Stimulated activated CD4-positive, alpha-beta T cell treated with anti-CD3 and anti-CD28 coated beads, TNF-alpha, amount 100 ng/mL, for 4 hours (primary cell): ENCODE results near the gene GNS.
"Not testable (repeated sequence)": the region's sequence is repeated elsewhere in the genome, so short reads cannot be mapped to it uniquely, and the experiment has no call there.

Experiments used
- DNase-seq, 3 experiments: peaks; one replicate each; pipeline ENCODE4 v3.0.0-alpha.2; 2020; ENCODE audit warnings: low read depth in 3 of 3

GNS gene

DNA sequence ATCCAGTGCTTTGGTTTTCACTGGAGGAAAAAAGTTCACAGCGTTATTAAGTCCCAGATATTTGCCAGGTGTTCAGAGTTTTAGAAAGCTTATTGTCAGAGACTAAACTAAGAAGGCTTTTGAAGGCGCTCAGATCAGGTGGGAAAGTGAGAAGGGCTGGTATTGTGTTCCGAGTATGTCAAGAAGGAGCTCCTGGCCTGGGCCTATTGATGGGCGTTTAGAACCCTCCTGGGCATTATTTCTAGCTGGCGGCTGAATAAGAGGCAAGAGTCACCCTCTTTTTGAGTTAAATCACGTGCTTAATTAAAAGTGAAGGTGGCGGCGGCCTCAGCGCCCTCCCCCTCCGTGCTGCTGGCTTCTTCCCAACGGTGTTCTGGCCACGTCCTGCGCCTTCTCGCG is 20.9 kb upstream of the GNS start:
- no peak for DNase-seq

DNA sequence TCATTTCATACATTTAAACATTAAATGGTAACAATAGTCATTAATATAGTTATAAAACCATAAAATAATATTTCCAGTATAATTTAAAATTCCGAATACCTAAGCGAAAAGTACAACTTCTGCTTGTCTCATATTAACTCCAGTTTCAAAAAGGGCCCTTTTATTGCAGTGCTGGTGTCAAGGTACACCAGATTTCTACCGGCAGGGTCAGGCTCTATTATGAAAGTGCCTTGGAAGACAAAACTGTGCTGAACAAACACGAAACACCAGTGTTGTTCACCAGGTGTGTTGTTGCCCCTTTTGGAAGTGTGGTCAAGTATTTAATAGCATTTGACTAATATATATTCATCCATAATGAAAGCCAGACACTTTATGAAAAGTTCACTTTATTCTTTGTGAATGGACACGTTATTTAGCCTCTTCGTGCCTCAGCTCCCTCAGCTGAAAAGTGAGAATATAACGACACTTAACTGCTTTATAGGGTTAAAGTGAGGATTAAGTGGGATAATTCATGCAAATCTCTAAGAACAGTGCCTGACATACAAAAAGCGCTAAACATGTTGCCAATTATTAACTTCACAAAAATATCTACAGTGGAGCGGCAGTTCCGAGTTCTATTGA is 20.3 kb upstream of the GNS start:
- no peak for DNase-seq

DNA sequence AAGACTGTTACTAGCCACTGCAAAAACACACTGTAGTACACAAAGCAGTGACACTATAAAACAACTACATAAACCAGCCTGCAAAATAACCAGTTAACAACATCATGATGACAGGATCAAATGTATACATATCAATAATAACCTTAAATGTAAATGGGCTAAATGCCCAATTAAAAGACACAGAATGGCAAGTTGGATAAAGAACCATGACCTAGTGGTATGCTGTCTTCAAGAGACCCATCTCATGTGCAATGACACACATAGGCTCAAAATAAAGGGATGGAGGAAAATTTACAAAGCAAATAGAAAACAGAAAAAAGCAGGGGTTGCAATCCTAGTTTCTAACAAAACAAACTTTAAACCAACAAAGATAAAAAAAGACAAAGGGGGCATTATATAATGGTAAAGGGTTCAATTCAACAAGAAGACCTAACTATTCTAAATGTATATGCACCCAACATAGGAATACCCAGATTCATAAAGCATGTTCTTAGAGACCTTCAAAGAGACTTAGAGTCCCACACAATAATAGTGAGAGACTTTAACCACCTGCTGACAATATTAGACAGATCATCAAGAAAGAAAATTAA is 16.0 kb upstream of the GNS start:
- not testable (repeated sequence) for DNase-seq

GRCh38 chr12:64773386-64773785 is 14.2 kb upstream of the GNS start:
- DNase-seq: no peak

DNA sequence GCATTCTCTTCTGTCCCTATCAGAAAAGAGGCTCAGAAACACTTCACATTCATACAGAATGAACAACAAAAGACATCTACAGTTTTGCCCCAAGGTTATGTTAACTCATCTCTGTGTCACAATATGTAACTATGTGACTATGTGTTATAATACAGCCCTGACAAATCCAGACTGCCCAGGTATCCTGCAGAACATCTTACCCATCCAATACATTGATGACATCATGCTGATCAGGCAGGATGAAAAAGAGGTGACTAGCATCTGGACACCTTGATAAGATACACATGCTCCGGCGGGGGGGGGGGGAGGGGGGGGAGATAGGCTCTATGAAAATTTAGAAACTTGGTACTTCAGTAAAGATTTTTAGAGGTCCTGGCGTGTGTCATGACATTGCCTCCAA is 8.3 kb upstream of the GNS start:
- no peak for DNase-seq

DNA sequence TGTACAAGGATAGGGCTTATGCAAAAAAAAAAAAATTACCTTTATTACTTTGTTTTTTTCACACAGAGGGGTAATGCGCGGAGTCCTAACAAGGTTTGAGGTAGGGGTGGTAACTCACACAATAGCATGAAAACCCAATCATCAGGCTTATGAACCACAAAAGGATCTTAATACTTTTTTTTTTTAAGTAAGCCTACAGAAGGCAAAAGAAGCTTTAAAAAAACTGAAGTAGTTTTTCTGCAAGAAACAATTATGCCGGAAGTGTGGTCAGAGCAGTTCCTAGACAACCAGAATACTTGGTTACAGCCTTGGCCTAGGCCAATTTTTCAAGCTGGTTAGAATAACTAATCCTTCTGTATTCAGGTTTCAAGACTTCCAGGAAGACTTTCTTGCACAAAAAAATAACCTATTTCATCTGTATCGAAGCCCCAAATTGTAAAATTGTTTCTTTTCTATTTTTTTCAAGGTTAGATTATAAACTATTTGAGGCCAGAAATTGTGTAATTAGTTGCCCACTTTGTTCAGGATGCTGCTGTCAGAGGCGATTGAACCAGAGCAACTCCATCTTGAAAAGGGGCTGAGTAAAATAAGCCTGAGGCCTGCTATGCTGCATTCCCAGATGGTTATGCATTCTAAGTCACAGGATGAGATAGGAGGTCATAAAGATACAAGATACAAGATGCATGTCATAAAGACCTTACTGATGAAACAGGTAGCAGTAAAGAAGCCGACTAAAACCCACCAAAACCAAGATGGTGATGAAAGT is 1.8 kb upstream of the GNS start:
- no peak for DNase-seq

- DNase-seq: no peak
These were observed 1.4 kb downstream of the GNS start for GRCh38 chr12:64757771-64758170.

DNA sequence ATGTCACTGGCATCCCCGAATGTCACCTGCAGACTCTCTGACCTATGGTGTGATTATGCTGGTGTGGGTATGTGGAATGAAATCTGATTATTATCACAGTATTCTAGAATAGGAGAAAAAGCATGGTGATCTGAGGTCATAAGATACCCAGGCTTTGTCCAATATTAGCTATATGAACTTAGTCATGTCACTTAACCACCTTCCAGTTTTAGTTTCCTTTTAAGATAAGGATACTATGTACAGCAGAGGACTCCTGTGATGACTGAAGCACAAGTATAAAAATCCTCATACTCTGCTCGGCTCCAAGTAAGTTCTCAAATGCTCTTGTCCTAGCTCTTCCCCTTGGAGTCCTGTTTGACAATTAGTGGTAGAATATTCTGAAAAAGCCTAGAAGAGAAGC is 2.8 kb downstream of the GNS start:
- DNase-seq: no peak

GRCh38 chr12:64753427-64753826 is 5.8 kb downstream of the GNS start:
- no peak for DNase-seq

GRCh38 chr12:64752833-64753238 is 6.4 kb downstream of the GNS start:
- no peak for DNase-seq

GRCh38 chr12:64752032-64752431 is 7.2 kb downstream of the GNS start:
- DNase-seq: no peak

- no peak for DNase-seq
These were observed 9.6 kb downstream of the GNS start for GRCh38 chr12:64749461-64750200.

DNA sequence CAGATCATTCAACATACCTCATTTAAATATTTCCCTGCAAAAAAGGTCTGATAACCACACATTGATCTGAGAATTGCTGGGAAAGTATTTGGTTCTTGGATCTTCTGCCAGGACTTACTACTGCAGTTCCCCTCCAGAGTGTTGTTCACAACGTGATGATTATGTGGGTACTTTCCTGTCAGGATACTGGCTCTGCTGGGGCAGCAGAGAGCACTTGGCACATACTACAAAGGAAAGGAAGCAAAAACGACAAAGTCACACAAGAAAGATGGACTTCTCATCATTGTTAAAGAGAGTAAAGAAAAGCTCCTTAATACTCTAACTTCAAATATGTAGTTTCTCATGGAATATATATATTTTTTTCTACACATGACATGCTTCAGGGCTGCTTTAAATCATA is 11.5 kb downstream of the GNS start:
- DNase-seq: no peak

GRCh38 chr12:64746663-64747062 is 12.5 kb downstream of the GNS start:
- DNase-seq: no peak

GRCh38 chr12:64745980-64746379 is 13.2 kb downstream of the GNS start:
- no peak for DNase-seq

- no peak for DNase-seq
These were observed 13.9 kb downstream of the GNS start for GRCh38 chr12:64745259-64745807.

DNA sequence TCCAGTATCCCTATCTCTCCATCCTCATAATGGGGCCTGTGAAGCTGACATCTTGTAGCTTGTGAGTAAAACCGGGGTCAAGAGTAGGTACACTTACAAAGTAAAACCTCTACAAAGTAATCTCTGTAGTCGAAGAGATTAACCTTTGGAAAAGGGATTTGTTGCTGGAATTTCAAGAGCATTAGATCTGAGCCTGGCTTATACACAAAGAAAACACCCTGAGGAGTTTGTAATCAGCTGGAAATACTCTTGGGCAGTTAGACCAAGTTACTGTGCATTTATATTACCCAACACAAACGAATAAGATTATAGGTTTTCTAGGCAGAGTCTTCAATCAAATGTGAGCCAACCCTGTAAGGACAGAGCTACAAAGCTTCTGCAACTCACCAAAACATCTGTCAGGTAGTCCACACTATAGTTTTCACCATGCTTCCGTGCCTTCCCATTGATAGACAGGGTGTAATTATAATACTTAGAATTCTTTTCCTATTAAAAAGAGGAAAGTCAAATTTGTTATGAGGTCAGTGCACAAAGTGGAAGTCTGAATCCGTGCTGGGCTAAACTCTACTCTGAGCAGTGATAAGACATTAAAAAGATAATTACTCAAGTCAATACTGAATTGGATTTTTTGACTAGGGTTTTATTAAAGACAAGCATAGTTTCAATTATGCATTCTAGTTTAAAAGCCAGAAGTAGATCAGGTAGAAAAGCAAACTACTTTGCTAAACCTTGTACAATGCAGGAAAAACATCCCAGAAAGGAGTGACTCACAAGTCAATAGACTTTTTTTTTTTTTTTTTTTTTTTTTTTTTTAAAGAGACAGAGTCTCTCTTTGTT is 14.6 kb downstream of the GNS start:
- DNase-seq: no peak

DNA sequence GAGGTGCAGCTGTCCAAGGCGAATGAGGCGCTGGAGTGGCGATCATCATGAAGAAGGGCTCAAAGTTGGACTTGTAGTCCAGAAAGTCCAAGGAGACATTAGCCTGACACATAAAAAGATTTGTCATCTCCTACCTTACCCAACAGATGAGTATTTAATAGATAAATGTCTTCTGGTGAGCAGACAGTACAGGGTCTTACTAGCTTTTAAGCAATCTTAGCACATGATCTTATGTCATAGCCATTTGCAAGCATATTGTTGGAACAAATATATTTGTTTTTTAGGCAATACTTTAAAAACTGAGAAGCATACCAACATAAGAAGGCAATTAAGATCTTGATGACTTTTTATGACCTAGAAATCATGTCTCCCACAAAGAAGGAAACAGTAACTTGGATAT is 16.0 kb downstream of the GNS start:
- no peak for DNase-seq

- DNase-seq: no peak
These were observed 16.8 kb downstream of the GNS start for GRCh38 chr12:64742416-64742815.

DNA sequence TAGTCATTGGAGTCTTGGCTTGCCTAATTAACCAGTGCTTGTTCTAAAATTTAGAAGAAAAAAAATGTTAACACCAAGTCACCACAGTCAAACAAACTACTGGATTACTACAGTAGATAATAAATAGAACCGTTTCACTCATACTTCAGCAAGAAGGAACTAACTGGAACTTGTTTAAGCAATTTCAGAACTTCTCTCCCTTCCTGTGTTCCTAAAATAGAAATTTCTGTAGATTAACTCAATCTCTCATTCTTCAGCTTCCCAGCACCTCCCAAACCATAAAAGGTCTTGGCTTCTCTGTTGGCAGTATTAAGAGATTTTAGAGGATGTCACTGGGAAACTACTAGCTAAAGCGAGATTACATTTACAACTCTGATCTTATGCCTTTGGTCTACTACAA is 18.6 kb downstream of the GNS start:
- DNase-seq: no peak

DNA sequence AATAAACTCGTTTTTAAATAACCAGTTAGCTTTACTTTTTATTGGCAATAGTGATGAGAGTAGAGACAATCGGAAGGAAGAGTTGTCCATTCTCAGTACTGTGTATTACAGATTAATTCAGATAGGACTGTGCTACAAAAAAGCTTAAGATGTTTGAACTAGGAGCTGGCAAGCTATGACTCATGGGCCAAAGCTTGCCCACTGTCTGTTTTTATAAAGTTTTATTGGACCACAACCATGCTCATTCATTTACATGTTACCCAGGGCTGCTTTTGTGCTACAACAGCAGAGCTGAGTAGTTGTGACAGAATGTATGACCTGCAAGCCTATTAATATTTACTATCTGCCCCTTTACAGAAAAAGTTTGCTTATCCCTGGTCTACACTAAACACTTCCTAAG is 19.4 kb downstream of the GNS start:
- DNase-seq: no peak
